Stimulated activated CD8-positive, alpha-beta memory T cell treated with anti-CD3 and anti-CD28 coated beads, Interleukin-7, amount 100 ng/mL, for 24 hours (primary cell): Measurements from ENCODE around the gene GRIN3A.
"Not testable (repeated sequence)": the region's sequence is repeated elsewhere in the genome, so short reads cannot be mapped to it uniquely, and the experiment has no call there.

Experiments used
- DNase-seq: peaks from one replicate; pipeline ENCODE4 v3.0.0-alpha.2; 2020; ENCODE audit warnings: low read depth

GRIN3A gene

DNA sequence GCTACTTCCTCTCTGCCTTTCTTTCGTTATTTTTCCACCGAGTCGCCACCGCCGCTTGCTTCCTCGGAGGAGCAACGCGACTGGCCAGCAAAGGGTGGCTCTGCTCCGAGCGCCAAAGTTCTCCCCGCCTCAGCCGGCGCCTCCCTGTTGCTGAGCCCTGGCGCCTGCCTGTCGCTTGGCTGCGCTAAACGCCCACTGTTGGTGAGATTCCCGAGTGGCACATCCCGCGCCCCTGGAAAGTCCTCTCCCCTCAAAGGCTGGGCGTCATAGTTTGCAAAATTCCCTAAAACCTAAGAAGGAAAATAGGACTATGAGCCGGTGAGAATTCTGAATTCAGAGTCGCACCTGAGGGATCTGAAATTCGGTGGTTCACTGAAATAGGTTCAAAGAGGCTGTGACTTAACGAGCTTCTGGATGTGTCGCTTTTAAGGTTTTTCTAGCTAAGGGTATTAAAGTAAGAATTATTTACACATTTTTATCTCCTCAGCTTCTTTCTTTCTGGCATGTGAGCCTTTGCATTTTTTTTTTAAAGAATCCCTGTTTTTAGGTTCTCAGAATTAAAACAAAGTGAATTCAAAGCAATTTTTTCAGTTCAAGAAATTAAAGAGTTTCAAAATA, at the start of gene GRIN3A:
GRIN3A (minus strand) TSS at position 82 of the 618 bp plus-strand sequence. CDS start 668 bp downstream, outside the sequence.
- no peak for DNase-seq

DNA sequence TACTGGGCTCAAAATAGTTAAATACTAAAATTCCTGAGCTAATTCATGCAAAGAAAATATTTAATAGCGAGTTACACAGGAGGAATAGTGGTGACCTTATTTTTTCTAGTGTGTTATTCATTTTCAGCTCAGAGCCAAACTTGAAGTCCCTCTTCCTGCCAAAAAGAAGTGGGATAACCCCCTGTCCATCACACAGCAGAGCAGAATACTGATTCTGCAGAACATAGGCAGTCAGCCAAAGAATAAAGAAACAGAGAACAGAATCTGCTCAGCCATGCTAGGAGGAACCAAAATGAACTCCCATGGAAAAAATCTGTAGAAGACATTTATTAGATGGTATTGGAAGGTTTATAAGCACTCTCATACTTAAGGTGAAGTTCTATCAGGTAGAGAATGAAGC, 49.4 kb upstream of the GRIN3A start:
- DNase-seq = no peak

DNA sequence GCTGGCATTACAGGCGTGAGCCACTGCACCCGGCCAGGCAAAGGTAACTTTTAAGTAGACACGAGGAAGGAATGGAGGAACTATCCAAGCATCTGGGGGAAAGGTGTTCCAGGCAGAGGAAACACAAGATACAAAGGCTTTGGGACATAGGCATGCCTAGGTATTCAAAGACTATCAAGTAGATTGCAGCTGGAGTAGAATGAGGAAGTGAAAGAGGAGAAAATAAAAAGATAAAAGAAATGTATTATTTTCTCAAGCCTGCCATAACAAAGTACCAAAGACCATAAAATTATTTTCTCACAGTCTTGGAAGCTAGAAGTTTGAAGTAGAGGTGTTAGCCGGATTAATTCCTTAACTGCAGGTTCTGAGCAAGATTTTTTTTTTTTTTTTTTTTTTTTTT, 39.9 kb upstream of the GRIN3A start:
- no peak for DNase-seq

DNA sequence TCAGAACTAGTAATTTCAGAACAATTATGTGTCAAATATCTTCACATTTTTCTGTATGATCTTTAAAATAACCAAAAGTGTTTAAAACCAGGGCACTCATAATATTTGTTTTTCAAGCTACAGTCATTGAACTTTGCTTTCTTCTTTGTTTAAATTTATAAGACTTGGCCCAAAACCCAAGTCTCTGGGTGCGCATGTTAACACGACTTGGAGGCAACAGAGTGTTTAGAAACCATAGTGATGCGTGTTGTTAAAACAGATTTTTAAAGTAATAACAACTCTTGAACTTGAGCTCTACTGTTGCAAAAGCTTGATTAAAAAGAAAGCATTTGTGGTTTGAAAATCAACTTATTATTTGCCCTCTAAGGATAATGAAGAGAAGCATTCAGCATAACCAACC, 26.0 kb upstream of the GRIN3A start:
- DNase-seq = no peak

DNA sequence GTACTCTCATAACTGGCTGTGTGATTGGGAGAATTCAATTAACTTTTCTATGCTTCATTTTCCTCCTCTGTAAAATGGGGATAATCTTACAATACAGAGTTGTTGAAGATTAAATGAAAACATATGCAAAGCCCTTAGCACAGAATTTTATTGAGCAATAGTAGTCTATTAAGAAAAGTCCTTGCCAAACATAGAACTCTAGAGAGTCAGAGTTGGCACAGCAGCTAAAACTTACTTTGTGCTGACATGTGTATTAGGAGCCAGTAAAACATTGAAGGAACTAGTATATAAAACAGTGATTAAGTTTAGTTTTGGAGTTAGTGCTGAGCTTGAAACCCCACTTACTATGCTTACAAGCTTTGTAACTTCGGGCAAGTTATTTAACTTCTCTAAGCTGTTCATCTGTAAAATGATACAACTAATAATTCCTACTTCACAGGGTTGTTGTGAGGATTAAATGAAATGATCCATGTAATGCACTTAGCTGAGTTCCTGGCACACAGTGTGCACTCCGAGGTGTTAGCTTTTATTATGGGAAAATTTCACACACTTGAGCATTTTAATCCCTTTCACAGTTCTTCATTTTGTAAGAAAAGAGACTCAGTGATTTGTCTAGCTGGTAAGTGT, 20.0 kb upstream of the GRIN3A start:
- no peak for DNase-seq

DNA sequence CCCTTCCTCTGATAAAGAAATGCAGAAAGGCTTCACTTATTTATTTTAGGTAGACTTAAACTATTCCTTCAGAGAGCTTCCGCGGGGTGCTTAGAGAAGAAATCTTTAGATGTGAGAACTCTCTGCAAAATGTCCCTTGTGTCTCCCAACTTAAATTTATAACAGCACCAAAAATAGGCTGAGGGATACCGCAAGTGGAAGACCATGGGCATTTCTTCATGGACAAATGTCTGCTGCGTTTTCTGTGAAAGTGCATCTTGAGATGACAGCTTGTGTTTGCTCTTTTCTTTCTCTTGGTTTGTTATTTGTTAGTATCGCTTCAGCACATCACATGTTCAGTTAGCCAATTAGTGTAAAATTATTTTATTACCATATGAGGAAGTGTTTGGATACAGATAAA, 15.3 kb upstream of the GRIN3A start:
- DNase-seq = no peak

DNA sequence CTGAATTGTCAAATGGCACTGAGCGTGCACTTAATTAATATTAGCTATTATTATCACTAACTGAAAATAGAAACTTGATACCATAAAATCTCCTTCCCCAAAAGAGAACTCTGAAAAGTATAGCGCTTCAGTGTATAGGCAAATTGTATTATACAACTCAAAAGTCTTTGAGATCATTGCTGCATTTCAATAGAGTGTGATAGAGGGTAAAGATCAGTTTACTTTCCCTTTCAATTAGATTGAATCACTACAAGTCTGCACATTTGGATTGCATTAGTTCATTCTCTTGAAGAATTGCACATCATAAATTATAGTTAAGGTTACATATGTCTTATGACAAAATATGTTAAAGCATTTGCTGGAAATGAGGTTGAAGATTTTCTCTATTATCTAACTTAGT, 13.4 kb upstream of the GRIN3A start:
- DNase-seq = no peak

DNA sequence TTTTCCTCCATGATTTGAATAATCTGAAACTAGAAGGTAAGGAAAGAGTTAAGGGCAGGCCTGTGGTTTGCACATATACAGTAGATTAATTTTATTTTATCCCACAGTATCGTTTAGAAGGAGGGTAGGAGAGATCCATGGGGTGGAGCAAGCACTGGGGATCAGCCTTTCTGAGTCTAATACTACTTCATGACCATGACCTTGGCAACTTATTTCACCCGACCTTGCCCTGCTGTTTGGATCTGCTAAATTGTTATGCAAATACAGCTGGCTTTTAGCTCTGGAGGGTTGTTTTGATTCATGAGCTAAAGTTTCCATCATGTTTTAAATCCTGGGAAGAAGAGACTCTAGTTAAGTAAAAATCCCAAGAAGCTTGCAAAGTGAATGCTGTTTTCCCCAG, 864 bp upstream of the GRIN3A start:
- DNase-seq = no peak

DNA sequence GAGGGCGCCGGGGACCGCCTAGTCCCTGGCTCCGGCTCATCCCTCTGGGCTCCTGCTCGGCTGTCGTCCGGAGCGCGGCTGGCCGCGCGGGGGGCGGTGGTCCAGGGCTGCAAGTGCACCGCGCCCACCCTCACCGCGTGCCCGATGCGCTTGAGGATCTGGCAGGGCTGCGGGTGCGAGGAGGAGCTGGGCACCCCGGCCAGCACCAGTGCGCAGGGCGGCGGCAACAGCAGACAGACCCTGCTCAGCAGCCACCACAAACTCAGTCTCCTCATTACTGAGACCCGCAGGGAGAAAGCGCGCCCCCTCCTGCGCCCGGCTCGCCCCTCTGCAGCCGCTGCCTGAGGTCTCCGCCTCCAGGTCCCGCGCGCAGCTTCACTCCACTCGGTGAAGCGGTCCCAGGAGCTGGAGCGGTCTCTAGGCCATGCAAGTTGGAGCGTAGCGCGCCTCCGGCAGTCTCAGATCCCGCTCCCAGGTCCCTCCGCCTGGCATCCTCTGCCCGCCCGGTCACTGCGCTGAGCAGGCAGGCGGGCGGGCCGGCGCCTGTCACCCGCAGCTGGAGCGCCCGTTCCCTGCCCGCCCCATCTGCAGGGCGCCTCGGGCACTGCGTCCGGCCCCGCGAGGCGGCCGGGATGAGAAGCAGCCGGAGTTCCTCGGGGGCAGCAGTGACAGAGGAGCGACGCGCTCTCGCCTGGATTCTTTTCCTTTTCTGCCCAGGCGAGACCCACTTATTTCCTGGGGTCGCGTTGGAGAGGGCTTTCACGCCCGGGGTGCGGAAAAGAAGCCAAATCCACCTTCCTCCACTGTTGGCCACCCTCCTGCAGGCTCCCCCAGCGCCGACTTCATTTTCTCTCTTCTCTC, 512 bp downstream of the GRIN3A start:
- DNase-seq = no peak

DNA sequence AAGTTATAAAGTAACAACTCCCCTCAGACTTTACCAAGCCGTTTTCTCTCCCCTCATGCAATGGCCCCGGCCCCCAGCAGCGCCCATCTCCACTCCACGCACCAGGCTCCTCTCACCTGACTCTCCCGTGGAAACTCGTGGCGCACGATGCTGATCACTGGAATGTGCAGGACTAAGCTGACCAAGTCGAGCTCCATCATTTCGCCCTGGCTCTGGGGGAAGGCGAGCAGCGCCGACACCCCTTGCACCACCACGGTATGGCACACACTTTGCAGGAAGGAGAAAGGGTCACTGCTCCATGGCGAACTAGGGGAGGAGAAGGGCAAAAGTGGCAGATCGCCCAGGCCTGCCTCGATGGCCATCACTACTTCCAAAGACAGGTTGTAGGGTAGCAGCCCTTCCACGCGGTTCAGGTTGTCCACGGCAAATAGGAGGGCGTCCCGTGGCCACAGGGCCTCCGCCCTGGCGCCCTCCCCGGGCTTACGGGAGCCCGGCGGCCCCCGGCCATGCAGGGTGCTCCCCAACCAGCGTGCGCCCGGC, 1.2 kb downstream of the GRIN3A start:
- no peak for DNase-seq

DNA sequence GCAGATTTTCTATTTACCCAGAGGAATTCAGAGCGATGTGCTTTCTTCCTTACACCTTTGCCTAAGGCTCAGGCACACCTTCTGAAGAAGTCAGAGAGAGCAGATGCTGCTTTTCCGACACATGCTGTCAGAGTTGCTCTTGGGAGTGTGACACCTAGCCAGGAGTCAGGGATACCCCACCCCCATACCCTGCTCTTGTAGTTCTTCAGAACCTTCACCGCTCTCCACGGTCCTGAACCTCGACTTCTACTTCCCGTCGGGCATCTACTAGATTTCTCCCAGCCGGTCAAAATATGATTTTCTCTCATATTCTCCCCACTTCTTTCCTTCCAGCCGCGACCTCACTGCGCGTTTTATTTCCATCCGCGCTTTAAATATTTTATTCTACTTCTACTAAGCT, 1.7 kb downstream of the GRIN3A start:
- no peak for DNase-seq

DNA sequence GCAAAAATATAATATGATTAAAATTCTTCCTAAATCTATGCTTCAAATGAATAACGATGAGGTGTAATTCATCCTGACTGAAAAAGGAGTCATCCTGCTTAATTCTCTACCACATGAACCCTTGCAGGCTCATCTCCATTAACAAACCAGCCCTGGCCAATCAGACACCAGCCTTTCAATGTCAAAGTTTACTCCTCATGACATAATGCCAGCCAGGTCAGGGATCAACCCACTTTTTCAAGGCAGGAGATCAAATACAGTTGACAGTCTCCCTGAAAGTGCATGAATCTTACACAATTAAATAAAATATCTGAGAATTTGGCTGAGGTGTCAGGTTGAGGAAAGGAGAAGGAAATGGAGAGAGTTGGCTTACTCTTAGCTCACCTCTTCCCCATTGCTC, 7.0 kb downstream of the GRIN3A start:
- no peak for DNase-seq

DNA sequence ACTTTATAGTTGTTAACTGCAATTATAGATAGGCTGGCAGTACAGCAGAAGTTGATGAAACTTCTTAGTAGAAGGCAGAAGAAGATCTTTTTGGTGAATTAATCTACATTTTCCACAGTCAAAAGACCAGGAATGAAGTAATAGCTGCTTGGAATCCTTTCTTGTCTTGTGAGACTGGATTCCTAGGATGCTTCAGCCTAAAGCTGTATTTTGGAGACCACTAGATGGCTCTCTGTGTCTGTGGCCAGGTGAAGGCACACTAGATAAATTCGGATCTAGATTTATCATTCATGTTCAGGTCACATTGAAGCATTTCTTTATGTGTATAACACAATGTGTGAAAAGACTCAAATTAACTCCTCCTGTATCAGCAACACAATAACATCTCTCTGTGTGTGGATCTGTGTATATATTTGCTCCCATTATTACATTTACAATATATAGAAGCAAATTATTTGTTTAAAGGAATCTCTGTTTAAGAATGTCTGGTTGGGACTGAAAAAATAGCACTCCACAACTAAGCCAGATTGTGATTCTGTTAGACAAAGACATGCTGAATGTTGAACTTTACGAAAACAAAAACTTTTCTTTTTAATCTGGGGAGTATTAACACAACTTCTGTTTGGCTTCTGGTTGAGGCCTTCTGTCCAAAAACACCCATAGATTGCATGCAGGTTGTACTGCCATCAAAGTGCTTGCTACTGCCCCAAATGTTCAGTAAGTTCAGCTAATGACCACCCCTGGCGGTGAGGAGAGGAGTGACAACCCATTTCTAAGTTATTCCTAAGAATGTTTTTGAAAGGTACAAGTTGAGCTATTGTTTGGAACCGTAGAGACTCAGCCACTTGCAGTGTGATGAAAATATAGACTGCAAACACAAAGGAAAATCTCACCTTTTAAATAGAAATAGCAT, 10.6 kb downstream of the GRIN3A start:
- no peak for DNase-seq

DNA sequence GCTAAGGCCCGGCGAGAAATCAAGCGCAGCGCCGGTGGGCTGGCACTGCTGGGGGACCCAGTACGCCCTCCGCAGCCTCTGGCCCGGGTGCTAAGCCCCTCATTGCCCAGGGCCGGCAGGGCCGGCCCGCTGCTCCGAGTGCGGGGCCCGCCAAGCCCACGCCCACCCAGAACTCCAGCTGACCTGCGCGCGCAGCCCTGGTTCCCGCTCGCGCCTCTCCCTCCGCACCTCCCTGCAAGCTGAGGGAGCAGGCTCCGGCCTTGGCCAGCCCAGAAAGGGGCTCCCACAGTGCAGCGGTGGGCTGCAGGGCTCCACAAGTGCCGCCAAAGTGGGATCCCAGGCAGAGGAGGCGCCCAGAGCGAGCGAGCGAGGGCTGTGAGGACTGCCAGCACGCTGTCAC, 14.2 kb downstream of the GRIN3A start:
- DNase-seq = not testable (repeated sequence)

DNA sequence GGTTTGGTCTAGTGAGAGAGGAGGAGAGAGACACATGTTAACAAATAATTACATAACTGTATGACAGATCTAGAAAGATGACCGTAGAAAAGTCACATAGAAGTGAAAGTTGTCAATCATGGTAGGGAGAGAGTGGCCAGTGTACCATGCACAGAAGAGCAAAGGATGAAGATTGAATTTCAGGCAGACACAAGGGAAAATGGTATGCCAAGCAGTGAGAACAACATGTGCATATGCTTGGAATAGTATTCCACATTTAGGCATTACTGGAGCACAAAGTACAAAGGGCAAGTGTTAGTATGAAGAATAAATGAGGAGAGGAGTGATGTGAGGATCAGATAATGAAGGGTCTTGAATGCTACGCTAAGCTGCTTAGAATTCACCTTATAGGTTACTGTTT, 20.3 kb downstream of the GRIN3A start:
- DNase-seq = no peak

DNA sequence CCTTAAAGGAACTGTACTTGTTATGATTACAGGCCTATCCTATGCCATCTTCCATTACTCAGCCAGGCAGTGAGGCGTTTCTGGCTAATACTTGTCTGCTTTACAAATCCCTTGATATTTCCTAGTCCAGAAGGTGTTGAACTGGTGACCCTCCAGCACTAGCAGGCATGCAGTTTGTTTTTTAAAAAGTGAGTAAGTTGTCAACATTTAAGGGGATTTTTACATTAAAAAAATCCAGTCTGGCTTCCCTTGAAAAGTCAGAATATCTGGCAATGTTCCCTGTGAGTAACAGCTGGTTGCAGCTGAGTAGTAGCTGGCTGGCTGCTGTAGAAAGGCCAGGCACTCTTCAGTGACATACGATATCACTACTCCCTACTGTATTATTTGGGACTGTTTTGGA, 21.8 kb downstream of the GRIN3A start:
- DNase-seq = no peak

DNA sequence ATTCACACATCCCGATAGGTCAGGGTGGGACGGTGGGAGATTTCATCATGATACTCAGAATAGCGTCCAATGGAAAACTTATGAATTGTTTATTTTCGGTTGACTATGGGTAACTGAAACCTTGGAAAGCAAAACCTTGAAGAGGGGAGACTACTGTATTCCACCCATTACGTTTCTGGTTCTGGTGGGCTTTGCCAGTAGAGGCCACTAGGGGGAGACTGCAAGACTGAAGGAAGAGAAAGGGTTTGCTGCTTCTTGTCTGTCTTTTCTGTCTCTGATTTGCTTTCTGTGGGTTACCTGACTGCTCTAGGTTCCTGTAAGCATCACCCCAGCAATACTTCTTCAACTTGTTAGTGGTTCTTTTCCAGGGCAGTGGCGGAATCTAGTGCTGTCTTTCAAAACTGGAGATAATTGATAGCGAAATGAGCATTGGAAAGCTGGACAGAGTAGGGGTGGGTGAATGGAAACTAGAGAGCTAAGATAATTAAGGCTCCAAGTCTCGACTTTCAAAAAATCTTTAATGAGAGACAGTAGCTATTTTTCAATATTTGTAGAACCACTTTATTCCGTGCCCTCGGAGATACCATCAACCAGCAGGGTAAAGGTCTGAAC, 27.0 kb downstream of the GRIN3A start:
- DNase-seq = no peak

DNA sequence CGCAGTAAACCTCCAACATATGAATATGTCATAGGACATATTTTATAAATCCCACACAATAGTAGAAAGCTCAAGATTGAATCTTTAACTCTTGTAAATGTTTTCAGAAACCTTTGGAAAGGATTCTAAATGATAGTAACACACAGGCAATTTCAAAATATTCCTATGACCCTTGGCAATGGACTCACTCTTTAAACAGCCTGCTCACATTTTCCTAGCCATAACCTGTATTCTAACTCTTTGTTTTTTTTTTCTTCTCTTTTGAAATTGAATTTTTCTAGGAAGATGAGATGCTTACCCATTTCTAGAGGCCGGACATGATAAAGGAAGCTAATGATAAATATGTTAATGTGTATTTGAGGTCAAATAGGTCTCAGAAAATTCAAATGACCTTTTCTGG, 29.6 kb downstream of the GRIN3A start:
- no peak for DNase-seq

DNA sequence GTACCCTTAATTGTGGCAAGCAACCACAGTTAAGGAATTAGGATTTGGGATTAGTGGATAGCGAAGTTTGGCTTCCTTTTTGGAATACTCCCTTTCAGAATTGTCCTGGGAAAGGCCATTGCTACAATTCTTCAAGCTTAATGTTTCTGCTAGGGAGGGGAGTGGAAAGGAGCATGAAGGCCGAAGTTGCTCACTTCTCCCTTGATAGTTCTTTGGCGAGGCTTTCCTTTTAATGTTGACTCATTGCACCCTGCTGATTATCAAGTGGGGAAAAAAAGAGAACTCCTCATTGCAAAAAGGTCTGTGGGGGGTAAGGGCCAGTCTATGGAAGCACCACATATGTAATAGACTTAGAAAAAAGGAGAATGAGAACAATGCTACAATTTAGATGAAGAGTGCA, 30.7 kb downstream of the GRIN3A start:
- DNase-seq = no peak

DNA sequence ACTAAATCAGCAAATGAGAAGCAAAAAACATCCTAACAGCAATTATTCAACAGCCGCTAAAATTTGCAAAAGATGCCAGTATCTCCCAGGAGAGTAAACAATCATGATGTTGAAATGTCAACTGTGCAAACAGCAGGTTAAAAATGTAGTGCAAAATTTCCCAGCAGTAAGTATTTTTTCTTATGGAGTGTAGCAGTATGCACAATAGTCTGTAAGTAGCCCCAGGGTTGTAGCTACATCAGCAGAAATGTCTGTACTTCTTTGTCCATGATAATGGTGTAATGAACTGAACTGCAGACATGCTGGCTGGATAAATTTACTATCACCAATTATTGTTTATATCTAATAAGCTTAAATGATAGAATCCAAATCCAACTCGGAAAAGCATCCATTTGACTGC, 31.4 kb downstream of the GRIN3A start:
- DNase-seq = no peak

DNA sequence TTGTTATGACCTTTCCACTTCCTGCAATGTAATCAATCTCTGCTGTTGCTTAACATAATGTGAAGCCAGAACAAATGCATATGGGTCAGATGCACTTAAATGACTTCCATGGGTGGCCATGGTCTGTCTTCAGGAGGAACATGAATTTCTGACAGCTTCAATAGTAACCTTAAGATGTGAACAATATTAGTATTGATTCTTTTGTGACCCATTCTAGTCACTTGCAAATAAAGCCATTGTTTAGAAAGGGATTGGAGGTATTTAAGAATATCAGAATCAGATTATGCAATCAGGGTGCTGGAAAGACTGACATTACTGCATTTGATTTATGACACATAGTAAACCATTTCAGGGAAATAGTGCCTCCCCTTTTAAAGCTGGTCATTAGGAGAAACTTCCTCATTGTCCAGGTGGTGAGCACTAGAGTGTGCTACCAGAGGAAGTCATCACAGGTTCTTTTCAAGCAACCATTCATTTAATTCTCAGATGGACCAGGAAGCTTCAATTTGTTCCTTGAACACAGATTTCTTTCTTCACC, 32.1 kb downstream of the GRIN3A start:
- DNase-seq = no peak
